Neural progenitor cell (in vitro differentiated cells): ENCODE measurements around the gene EOMES.

Experiments
- CTCF ChIP-seq: fragments of 200-600 bp; sonication (generic); IDR thresholded peaks from 2 replicates; pipeline ENCODE4 v1.5.1; 2017; ENCODE audit warnings: antibody characterized with exemption, mild to moderate bottlenecking
- EZH2 ChIP-seq: fragments of 200-600 bp; sonication (generic); IDR thresholded peaks from 2 replicates; pipeline ENCODE4 v1.6.1; 2017; ENCODE audit warnings: antibody characterized with exemption, mild to moderate bottlenecking, moderate library complexity
- EZH2phosphoT487 ChIP-seq: fragments of 200-600 bp; sonication (generic); IDR thresholded peaks from 2 replicates; pipeline ENCODE4 v1.6.1; 2017; ENCODE audit warnings: antibody characterized with exemption

GRCh38 chr3:27712136-27713077, 9.7 kb downstream of the EOMES start:
- TF ChIP-seq CTCF (peak; percentile 76), EZH2 (peak; percentile 92), EZH2phosphoT487 (peak; percentile 92)
